Measurements from ENCODE around the gene SMYD2. TPM values are rescaled to one million over a fixed set of nuclear protein-coding genes. Genes with fewer than 3 reads are reported as not detected.

Gene SMYD2
- total and polyA plus RNA-seq, 5 donors from 2014 or later: 30.9 to 52.3 (median 46.4) TPM

- H3K27ac ChIP-seq (ENCODE audit: insufficient read depth, low read length, poor library complexity, severe bottlenecking): no peak overlapping the region
- H3K36me3 Mint-ChIP-seq: peaks cover 15% of the 10 kb centered on the region
- H3K27me3 ChIP-seq (ENCODE audit: control insufficient read depth, insufficient read depth, low read length): no peaks in the 10 kb centered on the region
- H3K4me1 Mint-ChIP-seq: peaks cover 29 to 43% (median 36%) of the 10 kb centered on the region in 4 donors
- no peaks in the 10 kb centered on the region for H3K27me3 Mint-ChIP-seq
- DNase-seq (no peak), ATAC-seq (ENCODE audit: low read depth in 2 of 2) (no peak)
- H3K4me3 ChIP-seq (ENCODE audit: low read depth, low read length): no peak overlapping the region
- H3K36me3 ChIP-seq (ENCODE audit: control insufficient read depth, insufficient read depth, low read length): no peaks in the 10 kb centered on the region
- H3K27ac Mint-ChIP-seq: peak overlapping the region in 2 of 3 donors; percentile 40 to 52
- no peak overlapping the region for H3K4me3 Mint-ChIP-seq
- peaks cover 30% of the 10 kb centered on the region for H3K4me1 ChIP-seq (ENCODE audit: control insufficient read depth, insufficient read depth, low read length, poor library complexity, severe bottlenecking)
- H3K9me3 Mint-ChIP-seq: peaks cover 0 to 3% (median 0%) of the 10 kb centered on the region in 7 donors
- H3K9me3 ChIP-seq (ENCODE audit: control insufficient read depth in 2 of 2, low read length in 2 of 2): no peaks in the 10 kb centered on the region
Measured at GRCh38 chr1:214285610-214286440, 4.9 kb downstream of the SMYD2 start.

GRCh38 chr1:214287884-214288283, 6.9 kb downstream of the SMYD2 start:
- Mint-ChIP-seq H3K27me3 (no peaks in the 10 kb centered on the region), H3K4me1 (peaks cover 33 to 38% (median 34%) of the 10 kb centered on the region in 4 donors), H3K27ac (no peak overlapping the region), H3K36me3 (peaks cover 20% of the 10 kb centered on the region), H3K9me3 (peaks cover 0 to 3% (median 0%) of the 10 kb centered on the region in 7 donors), H3K4me3 (no peak overlapping the region)
- H3K27me3 ChIP-seq (ENCODE audit: control insufficient read depth, insufficient read depth, low read length): no peaks in the 10 kb centered on the region
- H3K9me3 ChIP-seq (ENCODE audit: control insufficient read depth in 2 of 2, low read length in 2 of 2): no peaks in the 10 kb centered on the region
- ATAC-seq (ENCODE audit: low read depth in 2 of 2): no peak
- no peak overlapping the region for H3K4me3 ChIP-seq (ENCODE audit: low read depth, low read length)
- peaks cover 16% of the 10 kb centered on the region for H3K4me1 ChIP-seq (ENCODE audit: control insufficient read depth, insufficient read depth, low read length, poor library complexity, severe bottlenecking)
- no peak overlapping the region for H3K27ac ChIP-seq (ENCODE audit: insufficient read depth, low read length, poor library complexity, severe bottlenecking)
- H3K36me3 ChIP-seq (ENCODE audit: control insufficient read depth, insufficient read depth, low read length): peaks cover 2% of the 10 kb centered on the region
- no peak for DNase-seq

- H3K4me1 Mint-ChIP-seq: peaks cover 24 to 28% (median 26%) of the 10 kb centered on the region in 4 donors
- Histone ChIP-seq H3K4me1 (ENCODE audit: control insufficient read depth, insufficient read depth, low read length, poor library complexity, severe bottlenecking) (peaks cover 7% of the 10 kb centered on the region), H3K27ac (ENCODE audit: insufficient read depth, low read length, poor library complexity, severe bottlenecking) (no peak overlapping the region), H3K36me3 (ENCODE audit: control insufficient read depth, insufficient read depth, low read length) (peaks cover 2% of the 10 kb centered on the region), H3K9me3 (ENCODE audit: control insufficient read depth in 2 of 2, low read length in 2 of 2) (no peaks in the 10 kb centered on the region), H3K4me3 (ENCODE audit: low read depth, low read length) (no peak overlapping the region), H3K27me3 (ENCODE audit: control insufficient read depth, insufficient read depth, low read length) (no peaks in the 10 kb centered on the region)
- DNase-seq: no peak
- no peak overlapping the region for H3K27ac Mint-ChIP-seq
- peaks cover 0 to 3% (median 0%) of the 10 kb centered on the region in 7 donors for H3K9me3 Mint-ChIP-seq
- peaks cover 20% of the 10 kb centered on the region for H3K36me3 Mint-ChIP-seq
- no peaks in the 10 kb centered on the region for H3K27me3 Mint-ChIP-seq
- no peak overlapping the region for H3K4me3 Mint-ChIP-seq
- no peak for ATAC-seq (ENCODE audit: low read depth in 2 of 2)
Measured at GRCh38 chr1:214289574-214290272, 8.8 kb downstream of the SMYD2 start.

GRCh38 chr1:214290424-214291037, 9.6 kb downstream of the SMYD2 start:
- H3K27me3 ChIP-seq (ENCODE audit: control insufficient read depth, insufficient read depth, low read length): no peaks in the 10 kb centered on the region
- H3K4me1 ChIP-seq (ENCODE audit: control insufficient read depth, insufficient read depth, low read length, poor library complexity, severe bottlenecking): peaks cover 3% of the 10 kb centered on the region
- peaks cover 2% of the 10 kb centered on the region for H3K36me3 ChIP-seq (ENCODE audit: control insufficient read depth, insufficient read depth, low read length)
- H3K9me3 ChIP-seq (ENCODE audit: control insufficient read depth in 2 of 2, low read length in 2 of 2): no peaks in the 10 kb centered on the region
- Mint-ChIP-seq H3K9me3 (peaks cover 0 to 3% (median 0%) of the 10 kb centered on the region in 7 donors), H3K36me3 (peaks cover 15% of the 10 kb centered on the region), H3K4me1 (peaks cover 18 to 27% (median 21%) of the 10 kb centered on the region in 4 donors), H3K4me3 (no peak overlapping the region), H3K27me3 (no peaks in the 10 kb centered on the region), H3K27ac (no peak overlapping the region)
- ATAC-seq (ENCODE audit: low read depth in 2 of 2) (no peak), DNase-seq (no peak)
- no peak overlapping the region for H3K4me3 ChIP-seq (ENCODE audit: low read depth, low read length)
- H3K27ac ChIP-seq (ENCODE audit: insufficient read depth, low read length, poor library complexity, severe bottlenecking): no peak overlapping the region

- Histone ChIP-seq H3K27ac (ENCODE audit: insufficient read depth, low read length, poor library complexity, severe bottlenecking) (no peak overlapping the region), H3K4me3 (ENCODE audit: low read depth, low read length) (no peak overlapping the region), H3K4me1 (ENCODE audit: control insufficient read depth, insufficient read depth, low read length, poor library complexity, severe bottlenecking) (peaks cover 3% of the 10 kb centered on the region), H3K27me3 (ENCODE audit: control insufficient read depth, insufficient read depth, low read length) (no peaks in the 10 kb centered on the region), H3K36me3 (ENCODE audit: control insufficient read depth, insufficient read depth, low read length) (peaks cover 2% of the 10 kb centered on the region), H3K9me3 (ENCODE audit: control insufficient read depth in 2 of 2, low read length in 2 of 2) (no peaks in the 10 kb centered on the region)
- no peak for DNase-seq
- Mint-ChIP-seq H3K27ac (peak overlapping the region in 1 of 3 donors; percentile 0), H3K36me3 (peaks cover 21% of the 10 kb centered on the region), H3K27me3 (no peaks in the 10 kb centered on the region), H3K4me3 (no peak overlapping the region), H3K4me1 (peaks cover 18 to 36% (median 30%) of the 10 kb centered on the region in 4 donors), H3K9me3 (no peaks in the 10 kb centered on the region)
- no peak for ATAC-seq (ENCODE audit: low read depth in 2 of 2)
Measured at GRCh38 chr1:214292322-214292721, 11.4 kb downstream of the SMYD2 start.

- Mint-ChIP-seq H3K9me3 (no peaks in the 10 kb centered on the region), H3K27me3 (no peaks in the 10 kb centered on the region), H3K36me3 (peaks cover 24% of the 10 kb centered on the region), H3K4me3 (no peak overlapping the region), H3K4me1 (peaks cover 13 to 32% (median 27%) of the 10 kb centered on the region in 4 donors), H3K27ac (no peak overlapping the region)
- Histone ChIP-seq H3K27ac (ENCODE audit: insufficient read depth, low read length, poor library complexity, severe bottlenecking) (no peak overlapping the region), H3K27me3 (ENCODE audit: control insufficient read depth, insufficient read depth, low read length) (no peaks in the 10 kb centered on the region), H3K36me3 (ENCODE audit: control insufficient read depth, insufficient read depth, low read length) (peaks cover 2% of the 10 kb centered on the region), H3K9me3 (ENCODE audit: control insufficient read depth in 2 of 2, low read length in 2 of 2) (no peaks in the 10 kb centered on the region), H3K4me3 (ENCODE audit: low read depth, low read length) (no peak overlapping the region), H3K4me1 (ENCODE audit: control insufficient read depth, insufficient read depth, low read length, poor library complexity, severe bottlenecking) (no peaks in the 10 kb centered on the region)
- ATAC-seq (ENCODE audit: low read depth in 2 of 2): no peak
- no peak for DNase-seq
Measured at GRCh38 chr1:214295934-214296333, 15.0 kb downstream of the SMYD2 start.

- peaks cover 13 to 39% (median 26%) of the 10 kb centered on the region in 4 donors for H3K4me1 Mint-ChIP-seq
- Histone ChIP-seq H3K27me3 (ENCODE audit: control insufficient read depth, insufficient read depth, low read length) (no peaks in the 10 kb centered on the region), H3K36me3 (ENCODE audit: control insufficient read depth, insufficient read depth, low read length) (no peaks in the 10 kb centered on the region), H3K27ac (ENCODE audit: insufficient read depth, low read length, poor library complexity, severe bottlenecking) (no peak overlapping the region), H3K4me3 (ENCODE audit: low read depth, low read length) (no peak overlapping the region), H3K9me3 (ENCODE audit: control insufficient read depth in 2 of 2, low read length in 2 of 2) (no peaks in the 10 kb centered on the region), H3K4me1 (ENCODE audit: control insufficient read depth, insufficient read depth, low read length, poor library complexity, severe bottlenecking) (no peaks in the 10 kb centered on the region)
- peaks cover 23% of the 10 kb centered on the region for H3K36me3 Mint-ChIP-seq
- H3K27me3 Mint-ChIP-seq: no peaks in the 10 kb centered on the region
- H3K4me3 Mint-ChIP-seq: no peak overlapping the region
- ATAC-seq (ENCODE audit: low read depth in 2 of 2): no peak
- no peaks in the 10 kb centered on the region for H3K9me3 Mint-ChIP-seq
- H3K27ac Mint-ChIP-seq: peak overlapping the region in 1 of 3 donors; percentile 7
- DNase-seq: no peak
Measured at GRCh38 chr1:214296860-214297745, 16.1 kb downstream of the SMYD2 start.

Data from CD4-positive, CD25-positive, alpha-beta regulatory T cell (primary cell).